GM18511 (cell line): ENCODE measurements around the gene PDE8B.

Source experiments
- ATAC-seq: cut with Tn5 transposase; IDR thresholded peaks from one replicate; pipeline ENCODE4 v1.9.1; 2021; ENCODE audit warnings: mild to moderate bottlenecking, moderate library complexity; ENCODE audit not compliant: unreplicated experiment

Gene PDE8B

DNA sequence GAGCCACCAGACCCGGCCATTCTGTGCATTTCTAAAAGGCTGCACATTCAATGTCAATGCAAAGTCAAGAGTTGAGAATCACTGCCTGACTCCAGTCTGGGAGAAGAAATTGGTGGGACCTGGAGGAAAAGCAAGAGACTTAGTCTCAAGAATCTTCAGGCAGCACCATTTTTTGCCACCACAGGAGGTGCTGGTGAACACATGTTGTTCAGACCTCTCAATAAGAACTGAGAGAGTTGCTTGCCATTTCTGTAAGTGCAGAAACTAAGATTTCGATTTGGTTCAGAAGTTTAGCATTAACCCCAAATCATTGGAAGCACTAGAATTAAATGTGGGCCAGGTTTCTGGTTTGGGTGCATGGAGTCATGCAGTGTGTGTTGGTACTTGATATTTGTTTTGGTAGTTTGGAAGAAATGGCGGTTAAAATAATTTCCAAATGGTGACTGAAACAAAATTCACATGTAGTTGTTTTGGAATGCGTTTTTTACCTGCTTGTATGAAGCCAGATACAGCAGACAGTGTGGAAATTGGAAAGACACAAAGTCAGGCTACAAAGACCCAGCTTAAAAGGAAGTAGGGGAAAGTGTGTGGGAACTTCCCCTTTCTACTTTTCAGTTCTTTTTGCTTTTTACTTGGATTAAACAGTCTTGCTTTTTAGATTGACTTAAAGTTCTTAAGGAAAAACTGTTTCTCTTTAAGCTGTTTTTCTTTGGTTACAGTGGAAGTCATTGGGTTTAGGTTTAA lies 20.4 kb downstream of the PDE8B start:
- ATAC-seq = no peak

- ATAC-seq = no peak
Measured at GRCh38 chr5:77231471-77232138, 21.1 kb downstream of the PDE8B start.

DNA sequence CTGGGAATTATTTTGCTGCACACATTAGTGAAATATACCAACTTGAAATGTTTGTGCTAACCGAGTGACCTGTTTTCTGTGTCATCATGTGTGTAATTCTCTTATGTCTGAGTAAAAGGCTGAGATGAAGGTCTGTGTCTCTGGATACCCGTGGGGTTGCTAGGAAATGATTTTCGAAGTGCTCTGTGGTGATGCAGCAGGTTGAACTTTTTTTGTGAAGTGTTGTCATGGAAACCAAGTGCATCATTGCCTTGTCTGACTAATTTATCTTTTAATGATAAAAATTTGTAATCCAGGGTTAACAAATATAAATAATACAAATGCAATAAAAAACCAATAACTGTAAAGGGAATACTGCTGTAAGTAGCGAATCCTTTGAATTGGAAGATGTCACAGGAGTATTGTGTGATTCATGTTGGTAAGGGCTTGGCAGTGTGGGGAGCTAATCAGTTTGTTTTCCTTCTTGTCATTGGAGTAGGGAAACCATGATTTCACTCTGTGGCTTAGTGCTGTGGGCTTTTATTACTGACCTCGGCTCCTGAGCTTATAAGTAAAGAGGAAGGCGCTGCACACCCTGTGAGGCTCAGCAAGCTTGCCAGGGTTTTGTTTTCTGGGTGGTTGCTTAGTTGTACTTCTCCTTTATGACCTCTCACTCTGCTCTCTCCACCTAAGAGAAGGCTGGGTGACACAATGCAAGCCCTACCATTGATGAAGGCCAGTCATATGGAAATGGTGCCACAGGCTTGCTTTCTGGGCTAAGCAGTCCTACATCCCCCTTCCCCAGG lies 22.3 kb downstream of the PDE8B start:
- ATAC-seq = no peak

GRCh38 chr5:77235846-77236721 lies 25.6 kb downstream of the PDE8B start:
- no peak for ATAC-seq

- ATAC-seq = no peak
Measured at GRCh38 chr5:77239126-77239741, 28.8 kb downstream of the PDE8B start.

DNA sequence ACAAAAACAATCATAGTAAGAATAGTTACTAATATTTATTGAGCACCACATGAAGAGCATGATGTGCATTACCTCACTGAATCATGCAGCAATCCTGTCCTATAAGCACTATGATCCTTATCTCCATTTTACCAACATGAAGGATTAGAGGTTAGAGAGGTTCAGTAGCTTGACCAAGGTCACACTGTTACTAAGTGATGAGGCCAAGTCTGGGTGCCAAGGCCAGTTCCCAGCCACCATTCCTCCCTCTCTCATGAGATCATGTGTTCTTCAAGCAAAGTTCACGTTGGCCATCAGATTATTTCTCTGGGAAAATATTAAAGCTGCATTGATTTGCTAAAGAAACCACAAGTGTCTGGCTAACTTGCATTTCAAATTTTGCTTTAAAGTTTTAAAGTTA lies 31.0 kb downstream of the PDE8B start:
- no peak for ATAC-seq

DNA sequence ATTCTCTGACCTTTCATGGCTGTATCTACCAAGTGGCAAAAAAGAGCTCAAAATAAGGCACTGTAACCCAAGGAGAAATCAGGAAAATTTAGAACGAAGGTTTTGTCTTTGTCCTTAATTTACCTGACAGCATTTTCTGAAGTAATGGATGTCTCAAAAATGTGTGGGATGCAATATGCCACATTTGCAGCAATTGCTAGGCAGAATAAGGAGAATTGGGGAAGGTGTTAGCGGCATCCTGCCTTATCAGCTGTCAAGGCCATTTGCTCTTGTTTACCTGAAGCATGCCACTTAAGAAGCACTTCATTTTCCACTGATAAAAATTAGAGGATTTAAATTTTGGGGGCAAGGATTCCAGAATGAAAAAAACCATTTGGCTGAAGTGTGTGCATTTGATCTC lies 39.0 kb downstream of the PDE8B start:
- no peak for ATAC-seq

DNA sequence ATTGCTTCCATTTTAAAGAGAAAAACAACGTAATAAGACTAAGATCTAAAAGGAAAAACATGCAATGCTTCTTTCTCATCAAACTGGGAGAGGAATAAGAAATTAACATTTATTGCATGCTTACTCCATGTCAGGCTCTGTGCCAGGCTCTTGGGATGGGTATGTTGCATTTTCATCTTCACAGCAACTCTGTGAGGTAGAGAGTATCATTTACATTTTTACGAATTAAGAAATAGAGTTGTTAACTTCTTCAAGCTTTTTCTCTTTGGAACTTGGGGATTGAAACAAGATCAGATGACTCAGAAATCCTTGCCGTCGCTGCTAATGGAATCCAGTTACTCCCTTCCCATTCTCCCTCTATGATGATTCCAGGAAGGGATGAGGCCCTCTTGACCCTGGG lies 39.5 kb downstream of the PDE8B start:
- no peak for ATAC-seq

DNA sequence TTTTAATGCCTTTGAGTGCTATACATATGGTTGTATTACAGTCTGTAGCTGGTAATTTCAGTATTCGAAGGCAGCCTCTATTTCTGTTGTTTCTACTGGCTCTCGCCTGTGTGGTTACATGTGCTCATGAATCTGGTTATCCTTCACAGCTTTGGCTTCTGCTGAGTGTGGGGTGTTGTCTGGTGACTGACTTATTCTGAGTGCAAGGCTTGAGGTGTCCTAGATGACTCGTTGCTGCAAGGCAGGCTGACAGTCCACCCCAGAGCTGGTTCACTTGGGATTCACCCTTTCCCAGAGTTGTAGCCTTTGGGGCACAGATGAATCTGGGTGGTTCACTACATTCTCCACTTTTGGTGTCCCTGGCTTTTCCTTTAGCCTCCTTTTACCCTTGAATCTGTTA lies 41.4 kb downstream of the PDE8B start:
- no peak for ATAC-seq

DNA sequence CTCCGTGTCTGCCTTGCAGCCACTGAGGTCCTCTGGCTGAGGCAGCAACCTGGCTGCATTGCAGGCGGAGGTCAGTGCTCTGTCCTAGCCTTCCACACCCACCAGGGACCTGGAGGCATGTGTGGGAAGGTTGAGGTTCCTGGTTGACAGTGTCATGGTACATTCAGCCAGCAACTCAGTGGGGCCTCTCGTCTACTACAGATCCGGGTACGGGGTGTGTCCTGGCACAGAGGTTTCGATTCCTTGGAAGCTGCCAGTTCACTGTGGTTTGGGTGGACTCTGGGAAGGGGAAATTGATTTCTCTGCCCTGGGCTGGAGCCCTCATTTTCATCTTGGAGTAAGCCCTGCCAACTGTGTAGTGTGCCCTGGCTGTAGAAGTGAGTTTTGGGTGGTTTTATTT lies 45.1 kb downstream of the PDE8B start:
- ATAC-seq = no peak

- ATAC-seq = no peak
Measured at GRCh38 chr5:77256406-77256805, 45.9 kb downstream of the PDE8B start.

DNA sequence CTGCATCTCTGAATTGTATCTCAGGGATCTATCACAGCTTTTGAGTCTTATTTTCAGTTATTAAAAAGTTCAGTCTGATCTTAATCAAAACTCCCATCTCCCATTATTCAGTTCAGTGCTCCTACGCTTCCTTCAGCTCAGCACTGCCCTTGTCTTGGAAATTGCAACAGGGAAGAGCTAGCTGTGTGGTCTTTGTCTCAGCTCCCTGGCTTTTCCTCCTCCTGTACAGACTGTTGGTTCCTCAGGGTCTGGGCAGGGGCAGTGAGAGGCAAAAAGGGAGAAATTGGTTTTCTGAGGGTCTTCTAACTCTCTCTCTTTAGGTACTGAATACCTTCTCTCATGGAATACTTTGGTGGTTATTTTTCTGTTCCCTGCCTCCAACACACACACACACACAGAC lies 48.2 kb downstream of the PDE8B start:
- no peak for ATAC-seq

- no peak for ATAC-seq
Measured at GRCh38 chr5:77259476-77259875, 49.0 kb downstream of the PDE8B start.

- ATAC-seq = no peak
Measured at GRCh38 chr5:77262697-77263096, 52.2 kb downstream of the PDE8B start.

GRCh38 chr5:77266291-77266690 lies 55.8 kb downstream of the PDE8B start:
- ATAC-seq = no peak

DNA sequence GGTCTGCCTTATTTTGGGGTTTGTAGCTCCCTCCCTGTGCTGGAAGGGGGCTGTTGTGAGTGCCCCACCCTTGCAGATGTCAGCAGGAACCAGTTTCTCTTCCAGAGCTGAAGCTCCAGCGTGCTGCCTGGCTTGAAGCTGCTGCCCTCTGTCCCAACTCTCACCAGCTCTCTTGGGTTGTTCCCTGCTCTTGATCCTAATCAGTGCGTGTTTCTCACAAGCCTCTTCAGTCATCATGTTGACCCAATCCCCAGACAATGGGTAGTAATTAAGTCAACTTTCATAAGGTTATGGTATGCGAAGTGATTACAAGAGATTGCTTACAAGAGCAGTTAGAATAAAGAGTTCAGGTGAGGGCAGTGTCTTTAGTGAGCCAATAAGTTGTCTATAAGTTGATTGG lies 57.0 kb downstream of the PDE8B start:
- no peak for ATAC-seq

GRCh38 chr5:77272206-77272605 lies 61.7 kb downstream of the PDE8B start:
- no peak for ATAC-seq

GRCh38 chr5:77277759-77278158 lies 67.3 kb downstream of the PDE8B start:
- ATAC-seq = no peak

- no peak for ATAC-seq
Measured at GRCh38 chr5:77280036-77280435, 69.6 kb downstream of the PDE8B start.

DNA sequence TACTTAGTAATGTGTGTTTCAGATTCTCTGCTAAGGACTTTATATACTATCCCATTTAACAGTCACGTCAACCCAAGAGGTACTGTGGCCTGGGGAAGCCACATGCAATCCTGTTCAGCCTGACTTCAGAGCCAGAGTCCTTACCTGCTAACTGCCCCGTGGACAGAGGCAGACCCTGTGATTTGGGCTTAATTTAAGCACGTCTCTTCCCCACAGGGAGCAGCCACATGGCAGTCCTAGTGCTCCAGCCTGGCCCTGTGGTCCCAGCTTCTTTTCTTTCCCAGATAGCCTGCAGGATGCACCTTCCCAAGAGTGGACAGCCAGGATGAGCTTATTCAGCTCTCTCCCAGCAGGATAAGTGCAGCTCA lies 71.5 kb downstream of the PDE8B start:
- ATAC-seq = no peak
